Panc1 (cell line): ENCODE measurements around the gene BNIP5. TPM values are rescaled to one million over a fixed set of nuclear protein-coding genes. Genes with fewer than 3 reads are reported as not detected.

Source experiments
- ATAC-seq: fragments of 200-7000 bp; cut with Tn5 transposase; 2 replicates; pipeline ENCODE4 v1.9.1; 2020; ENCODE audit warnings: mild to moderate bottlenecking, moderate library complexity
- BruUV-seq: library from RNA; stranded (reverse); fragments of 400-500 nt; replicated peaks from 2 replicates; lab custom pipeline; 2021; lab: Mats Ljungman, UMichigan
- CTCF ChIA-PET: fragments of 300-600 bp; sonication (Branson Sonifier 250); formaldehyde crosslinking; loops from one replicate; lab custom pipeline; 2022; ENCODE audit warnings: antibody characterized with exemption; lab: Charles Lee
- POLR2A ChIA-PET: fragments of 300-600 bp; sonication (Branson Sonifier 250); formaldehyde crosslinking; loops from one replicate; lab custom pipeline; 2022; ENCODE audit warnings: antibody characterized with exemption; lab: Charles Lee
- DNase-seq: peaks from one replicate; pipeline ENCODE4 v3.0.0-alpha.2; 2010; ENCODE audit warnings: low read depth, low spot score
- H3K27ac ChIP-seq: 2 replicates; pipeline ENCODE4 v1.5.1; 2011; ENCODE audit warnings: mild to moderate bottlenecking, low read length, inconsistent platforms
- H3K27me3 ChIP-seq: fragments of 200-500 bp; sonication (Bioruptor generic); 2 replicates; pipeline ENCODE4 v1.6.0; 2014; ENCODE audit warnings: low read length, inconsistent platforms; ENCODE audit not compliant: control insufficient read depth, insufficient read depth
- H3K36me3 ChIP-seq: fragments of 200-500 bp; sonication (Bioruptor generic); 2 replicates; pipeline ENCODE4 v1.5.1; 2014; ENCODE audit warnings: inconsistent platforms, mild to moderate bottlenecking, low read length, moderate library complexity; ENCODE audit not compliant: control insufficient read depth, insufficient read depth
- H3K4me1 ChIP-seq: 2 replicates; pipeline ENCODE4 v1.5.1; 2011; ENCODE audit warnings: inconsistent platforms, mild to moderate bottlenecking, low read length, moderate library complexity; ENCODE audit not compliant: control insufficient read depth, insufficient read depth
- H3K4me3 ChIP-seq, 2 experiments: 2 replicates each; pipeline ENCODE4 v1.5.1; 2011 to 2012; ENCODE audit warnings: low read depth in 2 of 2, low read length in 2 of 2, mild to moderate bottlenecking in 2 of 2, inconsistent platforms in 1 of 2, moderate library complexity in 1 of 2
- H3K9me3 ChIP-seq: fragments of 200-500 bp; sonication (Bioruptor generic); 2 replicates; pipeline ENCODE4 v1.5.1; 2014; ENCODE audit warnings: low read depth, mild to moderate bottlenecking, inconsistent platforms, low read length, moderate library complexity; ENCODE audit not compliant: control insufficient read depth, insufficient read depth
- POLR2AphosphoS5 ChIP-seq: IDR thresholded peaks from 2 replicates; pipeline ENCODE4 v1.6.1; 2012; ENCODE audit warnings: mild to moderate bottlenecking, low read depth, low read length, moderate library complexity
- SIN3A ChIP-seq: IDR thresholded peaks from 2 replicates; pipeline ENCODE4 v1.6.1; 2012; ENCODE audit warnings: low read depth, mild to moderate bottlenecking, low read length, moderate library complexity, borderline replicate concordance; ENCODE audit not compliant: insufficient read depth
- TCF7L2 ChIP-seq: IDR thresholded peaks from 2 replicates; pipeline ENCODE4 v1.6.1; 2011; ENCODE audit warnings: mild to moderate bottlenecking, low read depth, low read length, inconsistent platforms
- in situ Hi-C: cut with HindIII; loops from 2 replicates; pipeline ENCODE4 v1.10.0; 2016; ENCODE audit warnings: low sequenced_read_pairs, low pct_unique_long_range_greater_than_20kb
- intact Hi-C: fragments of 100-400 bp; cut with micrococcal nuclease; formaldehyde crosslinking; loops from one replicate; pipeline ENCODE4 v1.10.0; 2022; ENCODE audit not compliant: unreplicated experiment
- total RNA-seq: library from RNA; stranded (reverse); gene quantifications from one replicate; pipeline ENCODE4 v1.2.1, GENCODE V29; 2021; ENCODE audit not compliant: unreplicated experiment
- TF ChIP-seq, protein P1 (sequence below): fragments of 450-650 bp; IDR thresholded peaks from 2 replicates; pipeline ENCODE4 v1.5.1; 2017; ENCODE audit warnings: mild to moderate bottlenecking
- TF ChIP-seq, protein P2 (sequence below), 2 experiments: IDR thresholded peaks; 2 replicates each; pipeline ENCODE4 v1.6.1; 2011 to 2012; ENCODE audit warnings: low read depth in 2 of 2, control low read depth in 1 of 2, low read length in 1 of 2, mild to moderate bottlenecking in 1 of 2, moderate library complexity in 1 of 2; ENCODE audit not compliant: insufficient read depth in 1 of 2

The BNIP5 gene
- total RNA-seq, 1 experiment from 2014 or later = not detected

DNA sequence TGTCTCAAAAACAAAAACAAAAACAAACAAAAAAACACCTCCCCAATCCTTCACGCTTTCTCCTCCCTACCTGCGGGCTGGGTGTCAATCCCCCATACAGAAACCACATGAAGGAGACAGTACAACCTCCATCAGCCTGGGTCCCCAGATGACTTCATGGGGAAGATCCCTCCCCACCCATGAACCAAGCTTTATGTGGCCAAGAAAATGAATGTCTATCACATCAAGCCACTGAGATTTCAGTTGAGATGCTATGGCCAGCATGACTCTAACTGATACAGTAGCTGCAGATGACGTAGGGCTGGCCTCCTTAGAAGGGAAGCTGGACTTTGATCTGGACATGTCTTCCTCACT is 21.2 kb upstream of the BNIP5 start:
- Histone ChIP-seq H3K36me3 (no peaks in the 10 kb centered on the region), H3K4me1 (no peaks in the 10 kb centered on the region), H3K27me3 (no peaks in the 10 kb centered on the region; the same call in 1 of the 2 replicates), H3K4me3 (no peak overlapping the region), H3K27ac (no peak overlapping the region), H3K9me3 (no peaks in the 10 kb centered on the region)
- ChIA-PET CTCF (interaction anchor here (0.5 to 1.7 kb wide), 4 partner anchors 17 to 604 kb away, joined by 3 to 4 read pairs (median 3); no protein-coding TSS in a partner anchor), POLR2A (no interaction called here)
- DNase-seq (no peak), ATAC-seq (no peak)
- no peak for TF ChIP-seq SIN3A
- in situ Hi-C loops = no loop called here
- BruUV-seq = no TSS peak
- intact Hi-C loops = loop anchor here (5.0 kb wide), 1 partner anchor 236 kb away; no protein-coding TSS in a partner anchor

DNA sequence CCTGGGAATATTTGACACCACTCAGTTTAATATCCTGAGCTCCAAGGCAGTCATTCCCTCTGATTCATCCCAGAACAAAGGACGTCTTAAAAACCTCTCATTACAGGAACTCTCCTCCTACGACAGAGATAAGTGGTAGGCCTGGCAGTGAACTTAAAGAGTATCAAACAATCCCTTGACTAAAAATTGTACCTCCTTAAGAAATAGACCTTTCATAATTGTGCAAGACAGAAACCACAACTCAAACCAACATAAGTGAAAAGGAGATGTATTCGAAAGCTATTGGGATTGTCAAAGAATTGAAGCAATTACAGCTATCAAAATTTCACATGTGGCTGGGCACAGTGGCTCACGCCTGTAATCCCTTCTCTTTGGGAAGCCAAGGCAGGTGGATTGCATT is 19.1 kb upstream of the BNIP5 start:
- H3K36me3 ChIP-seq = no peaks in the 10 kb centered on the region
- BruUV-seq = no TSS peak
- no peaks in the 10 kb centered on the region for H3K4me1 ChIP-seq
- intact Hi-C loops (loop anchor here (5.0 kb wide), 1 partner anchor 234 kb away; no protein-coding TSS in a partner anchor), in situ Hi-C loops (no loop called here)
- DNase-seq (no peak), ATAC-seq (no peak)
- TF ChIP-seq TCF7L2 (no peak), SIN3A (no peak), POLR2AphosphoS5 (no peak)
- TF ChIP-seq, protein P1, sequence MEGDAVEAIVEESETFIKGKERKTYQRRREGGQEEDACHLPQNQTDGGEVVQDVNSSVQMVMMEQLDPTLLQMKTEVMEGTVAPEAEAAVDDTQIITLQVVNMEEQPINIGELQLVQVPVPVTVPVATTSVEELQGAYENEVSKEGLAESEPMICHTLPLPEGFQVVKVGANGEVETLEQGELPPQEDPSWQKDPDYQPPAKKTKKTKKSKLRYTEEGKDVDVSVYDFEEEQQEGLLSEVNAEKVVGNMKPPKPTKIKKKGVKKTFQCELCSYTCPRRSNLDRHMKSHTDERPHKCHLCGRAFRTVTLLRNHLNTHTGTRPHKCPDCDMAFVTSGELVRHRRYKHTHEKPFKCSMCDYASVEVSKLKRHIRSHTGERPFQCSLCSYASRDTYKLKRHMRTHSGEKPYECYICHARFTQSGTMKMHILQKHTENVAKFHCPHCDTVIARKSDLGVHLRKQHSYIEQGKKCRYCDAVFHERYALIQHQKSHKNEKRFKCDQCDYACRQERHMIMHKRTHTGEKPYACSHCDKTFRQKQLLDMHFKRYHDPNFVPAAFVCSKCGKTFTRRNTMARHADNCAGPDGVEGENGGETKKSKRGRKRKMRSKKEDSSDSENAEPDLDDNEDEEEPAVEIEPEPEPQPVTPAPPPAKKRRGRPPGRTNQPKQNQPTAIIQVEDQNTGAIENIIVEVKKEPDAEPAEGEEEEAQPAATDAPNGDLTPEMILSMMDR = no peak
- TF ChIP-seq, protein P2, sequence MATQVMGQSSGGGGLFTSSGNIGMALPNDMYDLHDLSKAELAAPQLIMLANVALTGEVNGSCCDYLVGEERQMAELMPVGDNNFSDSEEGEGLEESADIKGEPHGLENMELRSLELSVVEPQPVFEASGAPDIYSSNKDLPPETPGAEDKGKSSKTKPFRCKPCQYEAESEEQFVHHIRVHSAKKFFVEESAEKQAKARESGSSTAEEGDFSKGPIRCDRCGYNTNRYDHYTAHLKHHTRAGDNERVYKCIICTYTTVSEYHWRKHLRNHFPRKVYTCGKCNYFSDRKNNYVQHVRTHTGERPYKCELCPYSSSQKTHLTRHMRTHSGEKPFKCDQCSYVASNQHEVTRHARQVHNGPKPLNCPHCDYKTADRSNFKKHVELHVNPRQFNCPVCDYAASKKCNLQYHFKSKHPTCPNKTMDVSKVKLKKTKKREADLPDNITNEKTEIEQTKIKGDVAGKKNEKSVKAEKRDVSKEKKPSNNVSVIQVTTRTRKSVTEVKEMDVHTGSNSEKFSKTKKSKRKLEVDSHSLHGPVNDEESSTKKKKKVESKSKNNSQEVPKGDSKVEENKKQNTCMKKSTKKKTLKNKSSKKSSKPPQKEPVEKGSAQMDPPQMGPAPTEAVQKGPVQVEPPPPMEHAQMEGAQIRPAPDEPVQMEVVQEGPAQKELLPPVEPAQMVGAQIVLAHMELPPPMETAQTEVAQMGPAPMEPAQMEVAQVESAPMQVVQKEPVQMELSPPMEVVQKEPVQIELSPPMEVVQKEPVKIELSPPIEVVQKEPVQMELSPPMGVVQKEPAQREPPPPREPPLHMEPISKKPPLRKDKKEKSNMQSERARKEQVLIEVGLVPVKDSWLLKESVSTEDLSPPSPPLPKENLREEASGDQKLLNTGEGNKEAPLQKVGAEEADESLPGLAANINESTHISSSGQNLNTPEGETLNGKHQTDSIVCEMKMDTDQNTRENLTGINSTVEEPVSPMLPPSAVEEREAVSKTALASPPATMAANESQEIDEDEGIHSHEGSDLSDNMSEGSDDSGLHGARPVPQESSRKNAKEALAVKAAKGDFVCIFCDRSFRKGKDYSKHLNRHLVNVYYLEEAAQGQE (IDR thresholded peaks at IDR 0.05; ENCODE audit: insufficient read depth in 1 of 2, low read depth in 2 of 2, low read length in 1 of 2) = no peak
- CTCF ChIA-PET = interaction anchor here (0.7 kb wide), 1 partner anchor 1196 kb away, joined by 17 read pairs; no protein-coding TSS in a partner anchor
- no peak overlapping the region for H3K4me3 ChIP-seq
- no peaks in the 10 kb centered on the region for H3K9me3 ChIP-seq
- POLR2A ChIA-PET = no interaction called here
- no peak overlapping the region for H3K27ac ChIP-seq
- H3K27me3 ChIP-seq = no peaks in the 10 kb centered on the region; the same call in 1 of the 2 replicates

DNA sequence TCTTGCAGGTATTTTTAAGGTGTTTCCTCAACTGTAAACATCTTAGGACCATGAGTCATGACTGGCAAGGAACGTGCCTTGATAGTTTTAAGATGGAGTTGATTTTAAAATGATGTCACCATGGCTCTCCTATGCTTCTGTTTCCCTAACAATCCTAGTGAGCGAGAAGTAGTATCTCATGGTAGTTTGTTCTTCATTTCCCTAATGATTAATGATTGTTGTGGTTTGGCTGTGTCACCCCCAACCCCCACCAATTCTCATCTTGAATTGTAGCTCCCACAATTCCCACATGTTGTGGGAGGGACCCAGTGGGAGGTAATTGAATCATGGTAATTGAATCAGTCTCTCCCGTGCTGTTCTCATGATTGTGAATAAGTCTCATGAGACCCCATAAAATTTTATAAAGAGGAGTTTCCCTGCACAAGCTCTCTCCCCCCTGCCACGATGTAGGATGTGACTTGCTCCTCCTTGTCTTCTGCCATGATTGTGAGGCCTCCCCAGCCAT is 16.8 kb upstream of the BNIP5 start:
- no TSS peak for BruUV-seq
- Histone ChIP-seq H3K4me1 (no peaks in the 10 kb centered on the region), H3K4me3 (no peak overlapping the region), H3K9me3 (no peaks in the 10 kb centered on the region), H3K27me3 (no peaks in the 10 kb centered on the region; the same call in 1 of the 2 replicates), H3K27ac (no peak overlapping the region), H3K36me3 (no peaks in the 10 kb centered on the region)
- CTCF ChIA-PET = no interaction called here
- no peak for ATAC-seq
- intact Hi-C loops = no loop called here
- DNase-seq = no peak
- TF ChIP-seq SIN3A (no peak), POLR2AphosphoS5 (no peak), TCF7L2 (no peak)
- TF ChIP-seq, protein P2 (IDR thresholded peaks at IDR 0.05; ENCODE audit: insufficient read depth in 1 of 2, low read depth in 2 of 2, low read length in 1 of 2) = no peak
- TF ChIP-seq, protein P1 = no peak
- in situ Hi-C loops = no loop called here
- POLR2A ChIA-PET = interaction anchor here (0.6 kb wide), 1 partner anchor 154 kb away, joined by 3 read pairs; no protein-coding TSS in a partner anchor
